GM12878 (cell line): ENCODE measurements around the gene FCRLB. TPM values are rescaled to one million over a fixed set of nuclear protein-coding genes. Genes with fewer than 3 reads are reported as not detected.

Experiments used
- ATF3 ChIP-seq: IDR thresholded peaks from 2 replicates; pipeline ENCODE4 v1.6.1; 2011; ENCODE audit warnings: low read depth, mild to moderate bottlenecking, low read length, moderate library complexity, borderline replicate concordance; ENCODE audit errors: extremely low read depth
- BACH1 ChIP-seq: fragments of 450-650 bp; IDR thresholded peaks from 2 replicates; pipeline ENCODE4 v1.6.1; 2017; ENCODE audit warnings: mild to moderate bottlenecking, borderline replicate concordance
- BMI1 ChIP-seq: fragments of 450-650 bp; IDR thresholded peaks from 2 replicates; pipeline ENCODE4 v1.6.1; 2016; ENCODE audit warnings: mild to moderate bottlenecking, moderate library complexity, borderline replicate concordance
- CBFB ChIP-seq: IDR thresholded peaks from 2 replicates; pipeline ENCODE4 v1.6.1; 2016; ENCODE audit warnings: antibody characterized with exemption, low read depth
- CHD4 ChIP-seq: fragments of 200-600 bp; sonication (generic); IDR thresholded peaks from 2 replicates; pipeline ENCODE4 v1.6.1; 2016; ENCODE audit warnings: mild to moderate bottlenecking
- E2F4 ChIP-seq: IDR thresholded peaks from 2 replicates; pipeline ENCODE4 v1.6.1; 2012; ENCODE audit warnings: low read depth, low read length, improper control_type of control experiment
- GATAD2B ChIP-seq: fragments of 450-650 bp; conservative IDR thresholded peaks from 2 replicates; pipeline ENCODE4 v1.6.1; 2017; ENCODE audit warnings: low read depth, mild to moderate bottlenecking, moderate library complexity
- IKZF2 ChIP-seq, 2 experiments: fragments of 450-650 bp; IDR thresholded peaks; 2 replicates each; pipeline ENCODE4 v1.6.1; 2017; ENCODE audit warnings: mild to moderate bottlenecking in 2 of 2, moderate library complexity in 2 of 2
- IRF3 ChIP-seq: fragments of 450-650 bp; IDR thresholded peaks from 2 replicates; pipeline ENCODE4 v1.6.1; 2014; ENCODE audit warnings: mild to moderate bottlenecking
- LARP7 ChIP-seq: fragments of 450-650 bp; IDR thresholded peaks from 2 replicates; pipeline ENCODE4 v1.6.1; 2017; ENCODE audit warnings: mild to moderate bottlenecking
- MXI1 ChIP-seq: fragments of 150-350 bp; IDR thresholded peaks from 2 replicates; pipeline ENCODE4 v1.6.1; 2011; ENCODE audit warnings: low read depth, mild to moderate bottlenecking, inconsistent platforms, low read length, improper control_type of control experiment
- NFYB ChIP-seq: IDR thresholded peaks from 2 replicates; pipeline ENCODE4 v1.6.1; 2011; ENCODE audit warnings: low read depth, mild to moderate bottlenecking, low read length, improper control_type of control experiment, moderate library complexity; ENCODE audit not compliant: insufficient read depth
- NRF1 ChIP-seq: conservative IDR thresholded peaks from 2 replicates; pipeline ENCODE4 v1.6.1; 2011; ENCODE audit warnings: mild to moderate bottlenecking, low read depth, low read length, improper control_type of control experiment
- PAX8 ChIP-seq: fragments of 450-650 bp; IDR thresholded peaks from 2 replicates; pipeline ENCODE4 v1.6.1; 2017; ENCODE audit warnings: mild to moderate bottlenecking, moderate library complexity
- RBBP5 ChIP-seq: fragments of 200-600 bp; sonication (generic); conservative IDR thresholded peaks from 2 replicates; pipeline ENCODE4 v1.6.1; 2016
- RCOR1 ChIP-seq: conservative IDR thresholded peaks from 2 replicates; pipeline ENCODE4 v1.6.1; 2012; ENCODE audit warnings: low read depth, low read length, improper control_type of control experiment
- SPI1 ChIP-seq: IDR thresholded peaks from 2 replicates; pipeline ENCODE4 v1.6.1; 2011; ENCODE audit warnings: low read depth, mild to moderate bottlenecking, low read length, moderate library complexity, borderline replicate concordance; ENCODE audit not compliant: insufficient read depth
- SREBF2 ChIP-seq: IDR thresholded peaks from 2 replicates; pipeline ENCODE4 v1.6.1; 2012; ENCODE audit warnings: mild to moderate bottlenecking, low read length
- STAT3 ChIP-seq: IDR thresholded peaks from 2 replicates; pipeline ENCODE4 v1.6.1; 2011; ENCODE audit warnings: low read depth, low read length, improper control_type of control experiment
- USF2 ChIP-seq: IDR thresholded peaks from 2 replicates; pipeline ENCODE4 v1.6.1; 2011; ENCODE audit warnings: low read depth, low read length, improper control_type of control experiment, borderline replicate concordance
- ZBTB40 ChIP-seq: fragments of 450-650 bp; IDR thresholded peaks from 2 replicates; pipeline ENCODE4 v1.6.1; 2016; ENCODE audit warnings: mild to moderate bottlenecking, moderate library complexity, borderline replicate concordance
- ZNF207 ChIP-seq: fragments of 450-650 bp; IDR thresholded peaks from 2 replicates; pipeline ENCODE4 v1.6.1; 2014; ENCODE audit warnings: antibody characterized with exemption, mild to moderate bottlenecking, borderline replicate concordance
- ZNF384 ChIP-seq: IDR thresholded peaks from 2 replicates; pipeline ENCODE4 v1.6.1; 2012; ENCODE audit warnings: low read depth, mild to moderate bottlenecking, low read length, improper control_type of control experiment, borderline replicate concordance
- polyA plus RNA-seq, 11 experiments: library from polyadenylated mRNA; depleted of rRNA in 4 of 11; unstranded in 6 of 11; stranded (reverse) in 5 of 11; fragments of >200 nt; fragmentation: Nextera tagmentation in 4 of 11; fragmentation: Illumina TruSeq in 1 of 11; extraction: Ambion mirVana in 4 of 11; extraction: Trizol in 1 of 11; gene quantifications; 1 replicate in 1 of 11; 2 replicates in 10 of 11; pipeline versions ENCODE4 v1.2.1 to v1.2.3, GENCODE V29; 2011 to 2016; ENCODE audit warnings: inconsistent platforms in 2 of 11, missing spikeins in 2 of 11, low read depth in 1 of 11
- total RNA-seq, 4 experiments: library from RNA; depleted of rRNA in 3 of 4; stranded (reverse); fragments of >200 nt in 3 of 4; fragmentation: Illumina TruSeq in 1 of 4; extraction: Trizol in 1 of 4; gene quantifications; 2 replicates each; pipeline versions ENCODE4 v1.2.1 to v1.2.3, GENCODE V29; 2013 to 2021

The FCRLB gene
- total and polyA plus RNA-seq, 10 of the 15 experiments (the other 5 are each of a cell fraction or from before 2014, with no cell fraction given) = 0.55 to 11.7 (median 5.6) TPM

GRCh38 chr1:161749509-161750407 is 28.4 kb downstream of the FCRLB start, which contains the start of gene DUSP12 (continued):
- no peak for TF ChIP-seq NFYB
- TF ChIP-seq SPI1 = no peak
- no peak for TF ChIP-seq SREBF2
- TF ChIP-seq CHD4 = no peak
- no peak for TF ChIP-seq E2F4
- TF ChIP-seq NRF1 = no peak
- TF ChIP-seq STAT3 = no peak
- TF ChIP-seq ZNF207 = no peak
- TF ChIP-seq ZBTB40 = peak; percentile 69; the same call in 1 of the 2 replicates
- TF ChIP-seq RBBP5 = 0 out of 2 replicates have a peak, but pooled peaks have one; percentile 84
- peak; percentile 78 for TF ChIP-seq GATAD2B
- TF ChIP-seq ZNF384 = no peak
- no peak for TF ChIP-seq IRF3
- no peak for TF ChIP-seq BACH1
- TF ChIP-seq IKZF2 (IDR thresholded peaks at IDR 0.05) = 0 out of 4 replicates have a peak, but pooled peaks have one; percentile 25 to 54
- TF ChIP-seq BMI1 = no peak
- TF ChIP-seq RCOR1 = no peak
- peak; percentile 53; the same call in 1 of the 2 replicates for TF ChIP-seq CBFB
- no peak; the same call in 1 of the 2 replicates for TF ChIP-seq MXI1
- no peak for TF ChIP-seq ATF3
- TF ChIP-seq USF2 = no peak
- TF ChIP-seq PAX8 = no peak
- TF ChIP-seq LARP7 = peak; percentile 75
